H1 (cell line): ENCODE data around the gene SUGT1. TPM values are rescaled to one million over a fixed set of nuclear protein-coding genes. Genes with fewer than 3 reads are reported as not detected.
A peak's percentile ranks its signal among the peaks of the same experiment; 100 is the strongest.

Source experiments
- CTCF ChIA-PET: fragments of 300-600 bp; sonication (Branson Sonifier 250); formaldehyde crosslinking; loops from one replicate; lab custom pipeline; 2021; ENCODE audit not compliant: partially characterized antibody; lab: Charles Lee
- POLR2A ChIA-PET: fragments of 300-600 bp; sonication (Branson Sonifier 250); formaldehyde crosslinking; loops from one replicate; lab custom pipeline; 2021; ENCODE audit warnings: inconsistent platforms; ENCODE audit not compliant: partially characterized antibody; lab: Charles Lee
- DNase-seq, 2 experiments: peaks; one replicate each; pipeline versions ENCODE4 v3.0.0 to v3.0.0-alpha.2; 2010 to 2022; ENCODE audit warnings: low spot score in 2 of 2, low read depth in 1 of 2, mixed read lengths in 1 of 2
- FAIRE-seq: peaks from 2 replicates; lab custom pipeline; 2011; peaks lifted over from hg19 to GRCh38; lab: Jason Lieb, UNC
- H2AFZ ChIP-seq: 2 replicates; pipeline ENCODE4 v1.8.1; 2012; ENCODE audit warnings: low read length, inconsistent platforms
- H2AK5ac ChIP-seq: 2 replicates; pipeline ENCODE4 v1.6.1; 2013; ENCODE audit warnings: low read depth, low read length
- H2BK120ac ChIP-seq: replicated peaks from 2 replicates; pipeline ENCODE3; 2013; ENCODE audit warnings: low read depth, low read length, inconsistent platforms
- H2BK12ac ChIP-seq: 2 replicates; pipeline ENCODE4 v1.6.1; 2013; ENCODE audit warnings: low read depth, low read length
- H2BK15ac ChIP-seq: 2 replicates; pipeline ENCODE4 v1.6.1; 2013; ENCODE audit warnings: low read length
- H2BK20ac ChIP-seq: 2 replicates; pipeline ENCODE4 v1.6.1; 2013; ENCODE audit warnings: low read length
- H2BK5ac ChIP-seq: 2 replicates; pipeline ENCODE4 v1.6.1; 2013; ENCODE audit warnings: low read depth, low read length
- H3K14ac ChIP-seq: 2 replicates; pipeline ENCODE4 v1.6.1; 2013; ENCODE audit warnings: inconsistent platforms; ENCODE audit not compliant: insufficient read length
- H3K18ac ChIP-seq: 2 replicates; pipeline ENCODE4 v1.6.1; 2013; ENCODE audit warnings: low read length; ENCODE audit errors: extremely low read depth
- H3K23ac ChIP-seq: 2 replicates; pipeline ENCODE4 v1.6.1; 2013; ENCODE audit warnings: inconsistent platforms; ENCODE audit not compliant: insufficient read length
- H3K23me2 ChIP-seq: 2 replicates; pipeline ENCODE4 v1.6.1; 2013; ENCODE audit warnings: low read depth, low read length
- H3K27ac ChIP-seq: 2 replicates; pipeline ENCODE4 v1.6.1; 2011; ENCODE audit warnings: low read depth, low read length, inconsistent platforms
- H3K27me3 ChIP-seq, 4 experiments: replicated peaks in 1 of 4; 1 replicate in 1 of 4; 2 replicates in 3 of 4; pipeline versions ENCODE4 v1.6.1 to v1.8.1; 2011 to 2013; ENCODE audit warnings: low read length in 3 of 4, mild to moderate bottlenecking in 3 of 4, inconsistent platforms in 2 of 4, mixed read lengths in 2 of 4, moderate library complexity in 1 of 4; ENCODE audit not compliant: control insufficient read depth in 3 of 4, insufficient read depth in 3 of 4; ENCODE audit errors: extremely low read depth in 1 of 4
- H3K36me3 ChIP-seq, 4 experiments: 2 replicates each; pipeline versions ENCODE4 v1.6.1 to v1.8.1; 2011 to 2013; ENCODE audit warnings: mild to moderate bottlenecking in 4 of 4, low read length in 3 of 4, moderate library complexity in 2 of 4, control low read depth in 1 of 4, inconsistent platforms in 1 of 4; ENCODE audit not compliant: insufficient read depth in 4 of 4, control insufficient read depth in 2 of 4
- H3K4ac ChIP-seq: replicated peaks from 2 replicates; pipeline ENCODE3; 2013; ENCODE audit warnings: low read length, low read depth, mixed read lengths, inconsistent platforms; ENCODE audit not compliant: insufficient read length
- H3K4me1 ChIP-seq, 4 experiments: replicated peaks in 1 of 4; 1 replicate in 1 of 4; 2 replicates in 3 of 4; pipeline versions ENCODE4 v1.6.1 to v1.8.1; 2011 to 2013; ENCODE audit warnings: low read length in 3 of 4, inconsistent platforms in 2 of 4, mixed read lengths in 1 of 4; ENCODE audit not compliant: insufficient read depth in 4 of 4, control insufficient read depth in 3 of 4
- H3K4me2 ChIP-seq, 2 experiments: 2 replicates each; pipeline versions ENCODE4 v1.6.1 to v1.8.1; 2011 to 2013; ENCODE audit warnings: low read depth in 2 of 2, low read length in 2 of 2, control low read depth in 1 of 2, inconsistent platforms in 1 of 2, mild to moderate bottlenecking in 1 of 2; ENCODE audit not compliant: insufficient read depth in 1 of 2
- H3K4me3 ChIP-seq, 4 experiments: fragments of 200-600, 300-600 bp in 1 of 4; sonication (generic), shearing (Covaris generic), sonication (Bioruptor Twin) in 1 of 4; 2 replicates each; pipeline versions ENCODE4 v1.5.1 to v1.8.1; 2011 to 2016; ENCODE audit warnings: low read length in 4 of 4, low read depth in 3 of 4, control low read depth in 2 of 4, inconsistent platforms in 2 of 4, mild to moderate bottlenecking in 2 of 4, mixed read lengths in 1 of 4, moderate library complexity in 1 of 4; ENCODE audit not compliant: insufficient read depth in 2 of 4; ENCODE audit errors: extremely low read depth in 1 of 4
- H3K56ac ChIP-seq: replicated peaks from 2 replicates; pipeline ENCODE3; 2013; ENCODE audit warnings: low read depth, mild to moderate bottlenecking, mixed read lengths, low read length, inconsistent platforms; ENCODE audit not compliant: insufficient read length
- H3K79me1 ChIP-seq: 2 replicates; pipeline ENCODE4 v1.6.1; 2013; ENCODE audit warnings: low read depth, low read length, control low read depth
- H3K79me2 ChIP-seq, 2 experiments: 2 replicates each; pipeline versions ENCODE4 v1.6.1 to v1.8.1; 2012 to 2013; ENCODE audit warnings: low read length in 2 of 2, mild to moderate bottlenecking in 2 of 2, inconsistent platforms in 1 of 2; ENCODE audit not compliant: insufficient read depth in 2 of 2, control insufficient read depth in 1 of 2
- H3K9ac ChIP-seq, 4 experiments: replicated peaks in 1 of 4; 1 replicate in 1 of 4; 2 replicates in 3 of 4; pipeline versions ENCODE4 v1.6.1 to v1.8.1; 2011 to 2013; ENCODE audit warnings: low read depth in 3 of 4, low read length in 3 of 4, control low read depth in 2 of 4, mild to moderate bottlenecking in 2 of 4, moderate library complexity in 2 of 4, inconsistent platforms in 1 of 4; ENCODE audit errors: extremely low read depth in 1 of 4
- H3K9me3 ChIP-seq, 2 experiments: 2 replicates each; pipeline versions ENCODE4 v1.6.1 to v1.8.1; 2012 to 2013; ENCODE audit warnings: mild to moderate bottlenecking in 2 of 2, moderate library complexity in 2 of 2, control low read depth in 1 of 2, inconsistent platforms in 1 of 2, low read depth in 1 of 2, low read length in 1 of 2, mixed read lengths in 1 of 2; ENCODE audit not compliant: insufficient read depth in 2 of 2
- H4K20me1 ChIP-seq, 2 experiments: replicated peaks in 1 of 2; 2 replicates each; pipeline versions ENCODE3 to v1.8.1; 2011 to 2013; ENCODE audit warnings: inconsistent platforms in 2 of 2, low read length in 2 of 2, mild to moderate bottlenecking in 1 of 2; ENCODE audit not compliant: insufficient read depth in 2 of 2, control insufficient read depth in 1 of 2
- H4K5ac ChIP-seq: 2 replicates; pipeline ENCODE4 v1.6.1; 2013; ENCODE audit warnings: low read length, low read depth, mixed read lengths, inconsistent platforms; ENCODE audit not compliant: insufficient read length
- H4K8ac ChIP-seq: 2 replicates; pipeline ENCODE4 v1.8.0; 2013; ENCODE audit warnings: mild to moderate bottlenecking, moderate library complexity, low read length, inconsistent platforms; ENCODE audit not compliant: insufficient read depth; ENCODE audit errors: extremely low read depth
- H4K91ac ChIP-seq: replicated peaks from 2 replicates; pipeline ENCODE3; 2013; ENCODE audit warnings: low read length, mixed read lengths, inconsistent platforms; ENCODE audit not compliant: insufficient read length
- BCL11A ChIP-seq, 2 experiments: IDR thresholded peaks; one replicate each; pipeline ENCODE4 v1.6.1; 2011; ENCODE audit warnings: low read depth in 2 of 2, low read length in 2 of 2, mild to moderate bottlenecking in 2 of 2
- EGR1 ChIP-seq: IDR thresholded peaks from 2 replicates; pipeline ENCODE4 v1.6.1; 2011; ENCODE audit warnings: low read depth, low read length, borderline replicate concordance
- JUN ChIP-seq: IDR thresholded peaks from 2 replicates; pipeline ENCODE4 v1.6.1; 2011; ENCODE audit warnings: low read depth, mild to moderate bottlenecking, improper control_type of control experiment, low read length
- KDM4A ChIP-seq: IDR thresholded peaks from one replicate; pipeline ENCODE4 v1.7.1; 2012; ENCODE audit warnings: low read depth, mild to moderate bottlenecking, moderate library complexity, low read length, inconsistent platforms; ENCODE audit not compliant: severe bottlenecking
- POLR2A ChIP-seq, 2 experiments: IDR thresholded peaks; 1 replicate in 1 of 2; 2 replicates in 1 of 2; pipeline ENCODE4 v1.6.1; 2011; ENCODE audit warnings: low read depth in 2 of 2, low read length in 2 of 2, mild to moderate bottlenecking in 2 of 2; ENCODE audit errors: control extremely low read depth in 1 of 2
- POLR2AphosphoS5 ChIP-seq: IDR thresholded peaks from 2 replicates; pipeline ENCODE4 v1.6.1; 2011; ENCODE audit warnings: low read depth, low read length
- TAF1 ChIP-seq: IDR thresholded peaks from 2 replicates; pipeline ENCODE4 v1.6.1; 2011; ENCODE audit warnings: mild to moderate bottlenecking, low read depth, low read length
- WGBS, 2 experiments: shearing (Covaris generic) in 1 of 2; methylation state at CpG; one replicate each; pipeline versions ENCODE4 v1.1.6 to v1.1.7; 2013 to 2015; ENCODE audit warnings: low lambda C conversion rate in 2 of 2, mixed read lengths in 2 of 2, inconsistent platforms in 1 of 2, low coverage in 1 of 2, missing lambda C conversion rate in 1 of 2; ENCODE audit not compliant: insufficient replicate concordance in 2 of 2, insufficient coverage in 1 of 2, insufficient read length in 1 of 2; ENCODE audit errors: extremely low coverage in 1 of 2, missing lambda C conversion rate in 1 of 2; 5-methylcytosine and 5-hydroxymethylcytosine counted together
- polyA plus RNA-seq, 7 experiments: library from polyadenylated mRNA; depleted of rRNA in 3 of 7; stranded (reverse) in 5 of 7; unstranded in 2 of 7; fragments of >200 nt in 5 of 7; fragments of 200-250 nt in 2 of 7; gene quantifications; 1 replicate in 5 of 7; 2 replicates in 1 of 7; 4 replicates in 1 of 7; pipeline versions ENCODE4 v1.2.1 to v1.2.3, GENCODE V29; 2011 to 2013; ENCODE audit warnings: missing spikeins in 2 of 7, mixed read lengths in 2 of 7
- total RNA-seq: library from RNA; stranded (reverse); fragmentation: NEBNext Ultra II Directional; extraction: Animal tissue kit (Norgen Biotek cat#: 25700); gene quantifications from 2 replicates; pipeline ENCODE4 v1.2.1, GENCODE V29; 2021
- TF ChIP-seq, protein P1 (sequence below): IDR thresholded peaks from 2 replicates; pipeline ENCODE4 v1.6.1; 2012; ENCODE audit warnings: inconsistent platforms
- TF ChIP-seq, protein P2 (sequence below): IDR thresholded peaks from 2 replicates; pipeline ENCODE4 v1.6.1; 2012; ENCODE audit warnings: inconsistent platforms
- TF ChIP-seq, protein P3 (sequence below): IDR thresholded peaks from 2 replicates; pipeline ENCODE4 v1.6.1; 2011; ENCODE audit warnings: low read depth, mild to moderate bottlenecking, low read length; ENCODE audit not compliant: insufficient read depth

The SUGT1 gene
- total and polyA plus RNA-seq, 2 of the 8 experiments (the other 6 are each of a cell fraction or from before 2014, with no cell fraction given), result 21.0 to 99.4 TPM

DNA sequence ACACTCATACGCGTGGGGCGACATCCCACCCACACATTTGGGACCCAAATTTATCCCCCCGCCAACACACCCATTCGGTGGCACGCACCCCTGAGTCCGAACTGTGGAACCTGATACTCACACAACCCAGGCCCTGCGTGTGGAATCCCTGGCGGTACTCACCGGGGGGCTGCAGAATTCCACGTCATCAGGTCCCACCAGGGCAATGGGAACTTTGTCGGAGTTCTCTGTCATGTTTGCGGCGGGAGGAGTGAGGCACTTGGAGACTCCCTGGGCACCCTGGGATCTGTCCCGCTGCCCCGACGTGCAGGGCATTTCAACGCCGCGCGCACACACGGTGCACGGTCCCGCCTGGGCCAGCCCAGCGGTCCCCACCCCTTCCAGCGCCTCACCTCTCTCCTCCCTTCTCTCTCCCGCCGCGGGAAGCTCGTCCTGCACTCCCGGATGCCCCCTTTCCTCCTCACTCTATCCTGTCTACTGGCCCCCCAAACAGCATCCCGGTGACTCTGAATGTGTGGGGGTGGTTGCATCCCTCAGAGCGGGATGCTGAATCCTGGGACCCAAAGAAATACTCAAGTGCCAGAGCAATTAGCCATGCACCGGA is 86.9 kb downstream of the SUGT1 start, which contains the start of gene CNMD:
CNMD (minus strand) TSS at position 353 of the 604 bp plus-strand sequence; CDS start at position 234, 119 bp downstream.
- H2AFZ ChIP-seq, result peak within 1 kb of the TSS; percentile 81; the same call in 1 of the 2 replicates
- no peaks in the 10 kb centered on the region for H3K79me1 ChIP-seq
- POLR2A ChIA-PET, result interaction anchor here (0.6 to 4.4 kb wide), 11 partner anchors 8 to 580 kb away, joined by 3 to 25 read pairs (median 5); partner anchors contain the start of genes NEK3, PCDH8 and SUGT1
- peaks cover 0 to 5% of the 10 kb centered on the region in 2 experiments; a peak in 1 of 4 replicates for H3K79me2 ChIP-seq
- H3K4me1 ChIP-seq, result peaks cover 3 to 20% (median 18%) of the 10 kb centered on the region in 4 experiments
- H4K5ac ChIP-seq, result peak within 1 kb of the TSS; percentile 84
- DNase-seq (peak in 1 of 2 experiments; percentile 65), FAIRE-seq (no peak)
- peak within 1 kb of the TSS; percentile 96 for H4K91ac ChIP-seq
- CTCF ChIA-PET, result interaction anchor here (0.6 to 4.0 kb wide), 21 partner anchors 13 to 114 kb away, joined by 3 to 28 read pairs (median 4); partner anchors contain the start of gene SUGT1
- peaks cover 0 to 2% (median 0%) of the 10 kb centered on the region in 4 experiments; a peak in 1 of 8 replicates for H3K36me3 ChIP-seq
- H3K9ac ChIP-seq, result peak within 1 kb of the TSS; percentile 35 to 59 (median 48); a peak in 6 of 7 replicates
- peak within 1 kb of the TSS; percentile 79; the same call in 1 of the 2 replicates for H2AK5ac ChIP-seq
- peak within 1 kb of the TSS; percentile 95 for H4K8ac ChIP-seq
- peak within 1 kb of the TSS; percentile 95; the same call in 1 of the 2 replicates for H2BK5ac ChIP-seq
- H3K23ac ChIP-seq, result no peak within 1 kb of the TSS
- WGBS, 2 experiments, result 3% methylated on average over 34 of the region's 34 CpGs; no CpG with 5 or more reads in 1 of the 2 experiments
- H3K9me3 ChIP-seq, result no peaks in the 10 kb centered on the region
- peak within 1 kb of the TSS; percentile 53; the same call in 1 of the 2 replicates for H3K27ac ChIP-seq
- H4K20me1 ChIP-seq, result no peaks in the 10 kb centered on the region
- peak within 1 kb of the TSS; percentile 93; the same call in 1 of the 2 replicates for H2BK20ac ChIP-seq
- H3K56ac ChIP-seq, result peak within 1 kb of the TSS; percentile 82
- H3K18ac ChIP-seq, result peak within 1 kb of the TSS; percentile 99
- H3K27me3 ChIP-seq, result no peaks in the 10 kb centered on the region
- peak within 1 kb of the TSS; percentile 98; the same call in 1 of the 2 replicates for H2BK12ac ChIP-seq
- peak within 1 kb of the TSS; percentile 81 to 93 for H3K4me2 ChIP-seq
- peak within 1 kb of the TSS; percentile 87 for H3K14ac ChIP-seq
- H3K4ac ChIP-seq, result peak within 1 kb of the TSS; percentile 50
- peak within 1 kb of the TSS; percentile 70 for H2BK120ac ChIP-seq
- H3K23me2 ChIP-seq, result peaks cover 13% of the 10 kb centered on the region; the same call in 1 of the 2 replicates
- H2BK15ac ChIP-seq, result peak within 1 kb of the TSS; percentile 76; the same call in 1 of the 2 replicates
- peak within 1 kb of the TSS; percentile 63 to 76 (median 69) for H3K4me3 ChIP-seq
- TF ChIP-seq TAF1, result no peak
- peak; percentile 22 for TF ChIP-seq KDM4A
- no peak for TF ChIP-seq BCL11A (IDR thresholded peaks at IDR 0.05; ENCODE audit: low read depth in 2 of 2, low read length in 2 of 2)
- no peak for TF ChIP-seq POLR2AphosphoS5
- no peak for TF ChIP-seq JUN
- TF ChIP-seq, protein P1, sequence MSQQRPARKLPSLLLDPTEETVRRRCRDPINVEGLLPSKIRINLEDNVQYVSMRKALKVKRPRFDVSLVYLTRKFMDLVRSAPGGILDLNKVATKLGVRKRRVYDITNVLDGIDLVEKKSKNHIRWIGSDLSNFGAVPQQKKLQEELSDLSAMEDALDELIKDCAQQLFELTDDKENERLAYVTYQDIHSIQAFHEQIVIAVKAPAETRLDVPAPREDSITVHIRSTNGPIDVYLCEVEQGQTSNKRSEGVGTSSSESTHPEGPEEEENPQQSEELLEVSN, result no peak
- TF ChIP-seq, protein P2, sequence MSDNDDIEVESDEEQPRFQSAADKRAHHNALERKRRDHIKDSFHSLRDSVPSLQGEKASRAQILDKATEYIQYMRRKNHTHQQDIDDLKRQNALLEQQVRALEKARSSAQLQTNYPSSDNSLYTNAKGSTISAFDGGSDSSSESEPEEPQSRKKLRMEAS, result peak; percentile 23; the same call in 1 of the 2 replicates
- peak; percentile 40; the same call in 1 of the 2 replicates for TF ChIP-seq EGR1
- TF ChIP-seq, protein P3, sequence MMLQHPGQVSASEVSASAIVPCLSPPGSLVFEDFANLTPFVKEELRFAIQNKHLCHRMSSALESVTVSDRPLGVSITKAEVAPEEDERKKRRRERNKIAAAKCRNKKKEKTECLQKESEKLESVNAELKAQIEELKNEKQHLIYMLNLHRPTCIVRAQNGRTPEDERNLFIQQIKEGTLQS, result no peak
- 0 out of 3 replicates have a peak, but pooled peaks of 1 of the 2 experiments have one; percentile 9 for TF ChIP-seq POLR2A (IDR thresholded peaks at IDR 0.05; ENCODE audit: control extremely low read depth in 1 of 2, low read depth in 2 of 2, low read length in 2 of 2)
